Measurements from ENCODE around the gene ATP1A1. TPM values are rescaled to one million over a fixed set of nuclear protein-coding genes. Genes with fewer than 3 reads are reported as not detected.

ATP1A1 gene
- total and polyA plus RNA-seq, 9 of the 15 experiments (the other 6 are each of a cell fraction or from before 2014, with no cell fraction given), result 99.3 to 513 (median 234) TPM

DNA sequence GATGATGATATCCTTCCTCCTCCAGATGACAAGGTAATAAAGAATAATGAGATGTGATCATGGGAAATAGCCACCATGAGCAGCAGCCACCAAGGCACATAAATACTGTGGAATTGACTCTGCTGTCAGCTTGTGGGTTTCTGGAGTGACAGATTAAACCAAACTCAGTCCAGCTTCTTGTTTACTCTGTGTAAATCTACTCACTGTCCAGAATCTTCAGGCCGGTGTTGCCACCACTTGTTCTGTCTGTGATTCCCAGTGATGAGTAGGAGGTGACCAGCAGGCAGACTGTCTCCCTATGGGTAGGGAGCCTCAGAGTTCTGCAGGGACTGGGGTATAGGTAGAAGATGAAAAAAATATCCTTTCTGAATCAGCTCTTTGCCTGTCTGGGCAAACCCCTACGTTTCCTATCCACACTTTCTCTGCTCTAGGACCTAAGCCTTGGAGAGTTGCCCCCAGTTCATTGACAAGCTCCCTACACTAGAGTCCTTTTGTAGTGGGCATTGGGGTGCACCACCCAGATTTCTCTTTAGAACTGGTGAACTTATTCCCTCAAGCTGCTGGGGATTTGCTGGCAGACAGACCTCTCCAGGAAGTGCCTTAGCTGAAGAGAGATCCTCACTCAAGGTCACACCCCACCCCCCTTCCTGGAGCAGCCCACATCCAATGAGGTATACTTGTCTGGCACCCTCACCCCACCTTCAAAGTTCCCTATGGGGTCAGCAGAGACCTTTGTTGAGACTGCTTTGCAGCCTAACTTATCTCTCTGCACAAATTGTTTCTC is 47.6 kb downstream of the ATP1A1 start (continued):
- TF ChIP-seq CREM (IDR thresholded peaks at IDR 0.05; ENCODE audit: low read depth) (peak; percentile 34; the same call in 1 of the 2 replicates), EGR1 (conservative IDR thresholded peaks at IDR 0.05) (0 out of 2 replicates have a peak, but pooled peaks have one; percentile 29), ZEB2 (IDR thresholded peaks at IDR 0.05) (0 out of 2 replicates have a peak, but pooled peaks have one; percentile 49), ZNF512 (tag; IDR thresholded peaks at IDR 0.05) (no peak), MXD1 (CRISPR knock-in tag; IDR thresholded peaks at IDR 0.05; ENCODE audit: borderline replicate concordance, poor library complexity, severe bottlenecking) (no peak), HES1 (IDR thresholded peaks at IDR 0.05; ENCODE audit: low read depth) (peak; percentile 97), ZC3H11A (IDR thresholded peaks at IDR 0.05; ENCODE audit: low read depth, low read length) (no peak), SP2 (IDR thresholded peaks at IDR 0.05; ENCODE audit: extremely low read depth, low read depth, low read length, poor library complexity, severe bottlenecking) (no peak), NFE2 (IDR thresholded peaks at IDR 0.05; ENCODE audit: low read depth) (0 out of 2 replicates have a peak, but pooled peaks have one; percentile 11), RBFOX2 (IDR thresholded peaks at IDR 0.05; ENCODE audit: low read depth, low read length) (no peak), RNF2 (IDR thresholded peaks at IDR 0.05) (peak; percentile 73; the same call in 1 of the 2 replicates), ZBTB9 (CRISPR knock-in tag; IDR thresholded peaks at IDR 0.05) (no peak), BCOR (IDR thresholded peaks at IDR 0.05) (peak; percentile 49; the same call in 1 of the 2 replicates), NUFIP1 (IDR thresholded peaks at IDR 0.05; ENCODE audit: partially characterized antibody) (no peak), DPF2 (IDR thresholded peaks at IDR 0.05) (peak; percentile 84), FOXP1 (CRISPR knock-in tag; IDR thresholded peaks at IDR 0.05) (peak; percentile 82; the same call in 1 of the 2 replicates), MYNN (IDR thresholded peaks at IDR 0.05) (no peak), MYNN (CRISPR knock-in tag; IDR thresholded peaks at IDR 0.05) (no peak), RAD21 (CRISPR knock-in tag; conservative IDR thresholded peaks at IDR 0.05 in 1 of 2, IDR thresholded peaks at IDR 0.05 in 1 of 2) (peak; percentile 6 to 19; a peak in 2 of 4 replicates), SMAD4 (CRISPR knock-in tag; conservative IDR thresholded peaks at IDR 0.05) (peak; percentile 87)
- TF ChIP-seq, protein P1, sequence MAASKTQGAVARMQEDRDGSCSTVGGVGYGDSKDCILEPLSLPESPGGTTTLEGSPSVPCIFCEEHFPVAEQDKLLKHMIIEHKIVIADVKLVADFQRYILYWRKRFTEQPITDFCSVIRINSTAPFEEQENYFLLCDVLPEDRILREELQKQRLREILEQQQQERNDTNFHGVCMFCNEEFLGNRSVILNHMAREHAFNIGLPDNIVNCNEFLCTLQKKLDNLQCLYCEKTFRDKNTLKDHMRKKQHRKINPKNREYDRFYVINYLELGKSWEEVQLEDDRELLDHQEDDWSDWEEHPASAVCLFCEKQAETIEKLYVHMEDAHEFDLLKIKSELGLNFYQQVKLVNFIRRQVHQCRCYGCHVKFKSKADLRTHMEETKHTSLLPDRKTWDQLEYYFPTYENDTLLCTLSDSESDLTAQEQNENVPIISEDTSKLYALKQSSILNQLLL (CRISPR knock-in tag; IDR thresholded peaks at IDR 0.05; ENCODE audit: borderline replicate concordance), result no peak
